ENCODE measurements around the gene CTTN. TPM values are rescaled to one million over a fixed set of nuclear protein-coding genes. Genes with fewer than 3 reads are reported as not detected.
A peak's percentile ranks its signal among the peaks of the same experiment; 100 is the strongest.

The CTTN gene
- total and polyA plus RNA-seq, 9 of the 15 experiments (the other 6 are each of a cell fraction or from before 2014, with no cell fraction given), result 9.9 to 158 (median 99.7) TPM

DNA sequence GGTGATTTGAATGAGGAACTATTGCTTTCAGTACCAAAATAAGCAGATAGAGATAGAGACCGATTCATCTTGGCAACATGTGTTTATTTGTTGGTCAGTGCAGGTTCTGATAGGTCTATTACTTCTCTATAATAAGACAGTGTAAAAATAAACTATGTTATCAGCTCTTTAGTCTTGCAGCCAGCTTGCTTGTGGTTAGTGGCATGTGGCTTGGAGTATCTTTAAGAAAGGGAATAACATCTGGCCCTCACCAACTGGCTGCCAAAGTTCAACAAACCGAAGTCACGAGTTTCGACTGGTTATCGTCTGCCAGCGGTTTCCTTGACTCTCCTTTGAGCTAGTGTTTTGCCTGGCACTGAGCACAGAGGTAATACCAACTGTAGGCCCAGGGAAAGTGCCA is 71.8 kb downstream of the CTTN start (continued):
- no peak for TF ChIP-seq GTF2F1 (IDR thresholded peaks at IDR 0.05; ENCODE audit: low read depth, low read length)
- TF ChIP-seq NRF1 (conservative IDR thresholded peaks at IDR 0.05 in 1 of 2, IDR thresholded peaks at IDR 0.05 in 1 of 2), result no peak
- TF ChIP-seq, protein P1, sequence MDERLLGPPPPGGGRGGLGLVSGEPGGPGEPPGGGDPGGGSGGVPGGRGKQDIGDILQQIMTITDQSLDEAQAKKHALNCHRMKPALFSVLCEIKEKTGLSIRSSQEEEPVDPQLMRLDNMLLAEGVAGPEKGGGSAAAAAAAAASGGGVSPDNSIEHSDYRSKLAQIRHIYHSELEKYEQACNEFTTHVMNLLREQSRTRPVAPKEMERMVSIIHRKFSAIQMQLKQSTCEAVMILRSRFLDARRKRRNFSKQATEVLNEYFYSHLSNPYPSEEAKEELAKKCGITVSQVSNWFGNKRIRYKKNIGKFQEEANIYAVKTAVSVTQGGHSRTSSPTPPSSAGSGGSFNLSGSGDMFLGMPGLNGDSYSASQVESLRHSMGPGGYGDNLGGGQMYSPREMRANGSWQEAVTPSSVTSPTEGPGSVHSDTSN (CRISPR knock-in tag; IDR thresholded peaks at IDR 0.05; ENCODE audit: low read depth), result no peak
- TF ChIP-seq, protein P1 (tag; conservative IDR thresholded peaks at IDR 0.05; ENCODE audit: low read depth), result no peak
- peak; percentile 28; the same call in 1 of the 2 replicates for TF ChIP-seq CEBPG (CRISPR knock-in tag; IDR thresholded peaks at IDR 0.05)
- TF ChIP-seq CEBPG (tag; conservative IDR thresholded peaks at IDR 0.05 in 1 of 2, IDR thresholded peaks at IDR 0.05 in 1 of 2), result no peak
- no peak for TF ChIP-seq HIVEP1 (CRISPR knock-in tag; IDR thresholded peaks at IDR 0.05)
- TF ChIP-seq, protein P2, sequence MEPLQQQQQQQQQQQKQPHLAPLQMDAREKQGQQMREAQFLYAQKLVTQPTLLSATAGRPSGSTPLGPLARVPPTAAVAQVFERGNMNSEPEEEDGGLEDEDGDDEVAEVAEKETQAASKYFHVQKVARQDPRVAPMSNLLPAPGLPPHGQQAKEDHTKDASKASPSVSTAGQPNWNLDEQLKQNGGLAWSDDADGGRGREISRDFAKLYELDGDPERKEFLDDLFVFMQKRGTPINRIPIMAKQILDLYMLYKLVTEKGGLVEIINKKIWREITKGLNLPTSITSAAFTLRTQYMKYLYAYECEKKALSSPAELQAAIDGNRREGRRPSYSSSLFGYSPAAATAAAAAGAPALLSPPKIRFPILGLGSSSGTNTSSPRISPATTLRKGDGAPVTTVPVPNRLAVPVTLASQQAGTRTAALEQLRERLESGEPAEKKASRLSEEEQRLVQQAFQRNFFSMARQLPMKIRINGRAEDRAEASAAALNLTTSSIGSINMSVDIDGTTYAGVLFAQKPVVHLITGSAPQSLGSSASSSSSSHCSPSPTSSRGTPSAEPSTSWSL (CRISPR knock-in tag; IDR thresholded peaks at IDR 0.05; ENCODE audit: borderline replicate concordance), result no peak
- peak; percentile 74 for TF ChIP-seq MEF2A (IDR thresholded peaks at IDR 0.05; ENCODE audit: control insufficient read depth, low read depth, low read length)
- no peak for TF ChIP-seq ZNF507 (tag; conservative IDR thresholded peaks at IDR 0.05)
- TF ChIP-seq, protein P3, sequence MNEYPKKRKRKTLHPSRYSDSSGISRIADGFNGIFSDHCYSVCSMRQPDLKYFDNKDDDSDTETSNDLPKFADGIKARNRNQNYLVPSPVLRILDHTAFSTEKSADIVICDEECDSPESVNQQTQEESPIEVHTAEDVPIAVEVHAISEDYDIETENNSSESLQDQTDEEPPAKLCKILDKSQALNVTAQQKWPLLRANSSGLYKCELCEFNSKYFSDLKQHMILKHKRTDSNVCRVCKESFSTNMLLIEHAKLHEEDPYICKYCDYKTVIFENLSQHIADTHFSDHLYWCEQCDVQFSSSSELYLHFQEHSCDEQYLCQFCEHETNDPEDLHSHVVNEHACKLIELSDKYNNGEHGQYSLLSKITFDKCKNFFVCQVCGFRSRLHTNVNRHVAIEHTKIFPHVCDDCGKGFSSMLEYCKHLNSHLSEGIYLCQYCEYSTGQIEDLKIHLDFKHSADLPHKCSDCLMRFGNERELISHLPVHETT (CRISPR knock-in tag; conservative IDR thresholded peaks at IDR 0.05 in 1 of 2, IDR thresholded peaks at IDR 0.05 in 1 of 2), result no peak
- TF ChIP-seq PPARD (CRISPR knock-in tag; IDR thresholded peaks at IDR 0.05), result no peak
- TF ChIP-seq, protein P4, sequence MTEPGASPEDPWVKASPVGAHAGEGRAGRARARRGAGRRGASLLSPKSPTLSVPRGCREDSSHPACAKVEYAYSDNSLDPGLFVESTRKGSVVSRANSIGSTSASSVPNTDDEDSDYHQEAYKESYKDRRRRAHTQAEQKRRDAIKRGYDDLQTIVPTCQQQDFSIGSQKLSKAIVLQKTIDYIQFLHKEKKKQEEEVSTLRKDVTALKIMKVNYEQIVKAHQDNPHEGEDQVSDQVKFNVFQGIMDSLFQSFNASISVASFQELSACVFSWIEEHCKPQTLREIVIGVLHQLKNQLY (CRISPR knock-in tag; conservative IDR thresholded peaks at IDR 0.05), result no peak
- TF ChIP-seq, protein P5, sequence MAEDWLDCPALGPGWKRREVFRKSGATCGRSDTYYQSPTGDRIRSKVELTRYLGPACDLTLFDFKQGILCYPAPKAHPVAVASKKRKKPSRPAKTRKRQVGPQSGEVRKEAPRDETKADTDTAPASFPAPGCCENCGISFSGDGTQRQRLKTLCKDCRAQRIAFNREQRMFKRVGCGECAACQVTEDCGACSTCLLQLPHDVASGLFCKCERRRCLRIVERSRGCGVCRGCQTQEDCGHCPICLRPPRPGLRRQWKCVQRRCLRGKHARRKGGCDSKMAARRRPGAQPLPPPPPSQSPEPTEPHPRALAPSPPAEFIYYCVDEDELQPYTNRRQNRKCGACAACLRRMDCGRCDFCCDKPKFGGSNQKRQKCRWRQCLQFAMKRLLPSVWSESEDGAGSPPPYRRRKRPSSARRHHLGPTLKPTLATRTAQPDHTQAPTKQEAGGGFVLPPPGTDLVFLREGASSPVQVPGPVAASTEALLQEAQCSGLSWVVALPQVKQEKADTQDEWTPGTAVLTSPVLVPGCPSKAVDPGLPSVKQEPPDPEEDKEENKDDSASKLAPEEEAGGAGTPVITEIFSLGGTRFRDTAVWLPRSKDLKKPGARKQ (CRISPR knock-in tag; IDR thresholded peaks at IDR 0.05), result no peak
- 0 out of 4 replicates have a peak, but pooled peaks of 1 of the 2 experiments have one; percentile 16 for TF ChIP-seq KDM1A (IDR thresholded peaks at IDR 0.05)
- TF ChIP-seq ZNF134 (CRISPR knock-in tag; conservative IDR thresholded peaks at IDR 0.05), result no peak
- no peak for TF ChIP-seq ZNF444 (CRISPR knock-in tag; IDR thresholded peaks at IDR 0.05)
- TF ChIP-seq ZNF551 (CRISPR knock-in tag; IDR thresholded peaks at IDR 0.05), result no peak
- TF ChIP-seq SUPT5H (IDR thresholded peaks at IDR 0.05), result no peak

Data from K562 (cell line).